HL-60 (cell line): ENCODE measurements around the gene QSOX1.

Source experiments
- DNase-seq, 2 experiments: peaks; one replicate each; pipeline ENCODE4 v3.0.0-alpha.2; 2010 to 2020; ENCODE audit warnings: low read depth in 1 of 2, low spot score in 1 of 2
- H3K27ac ChIP-seq: fragments of 250-450 bp; sonication (Bioruptor Pico); replicated peaks from 2 replicates; pipeline ENCODE4 v1.5.1; 2020; ENCODE audit warnings: mild to moderate bottlenecking, moderate library complexity
- H3K27me3 ChIP-seq: fragments of 250-450 bp; sonication (Bioruptor Pico); 2 replicates; pipeline ENCODE4 v1.5.1; 2021; ENCODE audit warnings: mild to moderate bottlenecking, moderate library complexity; ENCODE audit not compliant: insufficient read depth, poor library complexity, severe bottlenecking
- H3K4me3 ChIP-seq: replicated peaks from 2 replicates; pipeline ENCODE4 v1.5.1; 2011; ENCODE audit warnings: mild to moderate bottlenecking, control low read depth, low read length; ENCODE audit not compliant: insufficient read depth
- CTCF ChIP-seq: IDR thresholded peaks from one replicate; pipeline ENCODE4 v1.5.1; 2011; ENCODE audit warnings: low read length, control low read depth, inconsistent platforms; ENCODE audit not compliant: insufficient read depth
- GABPA ChIP-seq: IDR thresholded peaks from 2 replicates; pipeline ENCODE4 v1.6.1; 2012; ENCODE audit warnings: low read depth
- POLR2AphosphoS5 ChIP-seq: IDR thresholded peaks from 2 replicates; pipeline ENCODE4 v1.6.1; 2012; ENCODE audit warnings: low read depth
- REST ChIP-seq: IDR thresholded peaks from 2 replicates; pipeline ENCODE4 v1.6.1; 2012; ENCODE audit warnings: low read depth; ENCODE audit not compliant: insufficient replicate concordance
- SPI1 ChIP-seq: IDR thresholded peaks from 2 replicates; pipeline ENCODE4 v1.6.1; 2012; ENCODE audit warnings: low read depth, mild to moderate bottlenecking, borderline replicate concordance

The QSOX1 gene

GRCh38 chr1:180177931-180178330, 23.3 kb downstream of the QSOX1 start:
- no peak for DNase-seq
- no peak overlapping the region for H3K4me3 ChIP-seq
- TF ChIP-seq REST: no peak
- no peaks in the 10 kb centered on the region for H3K27me3 ChIP-seq
- H3K27ac ChIP-seq: no peak overlapping the region

- DNase-seq: peak in 1 of 2 experiments; percentile 59
- H3K27ac ChIP-seq: no peak overlapping the region
- H3K4me3 ChIP-seq: no peak overlapping the region
- H3K27me3 ChIP-seq: no peaks in the 10 kb centered on the region
- no peak for TF ChIP-seq REST
- TF ChIP-seq SPI1: peak; percentile 7; the same call in 1 of the 2 replicates
- peak; percentile 92 for TF ChIP-seq CTCF
- TF ChIP-seq POLR2AphosphoS5: no peak
- no peak for TF ChIP-seq GABPA
These were observed 24.0 kb downstream of the QSOX1 start for GRCh38 chr1:180178511-180179161.

- Histone ChIP-seq H3K27ac (no peak overlapping the region), H3K27me3 (no peaks in the 10 kb centered on the region), H3K4me3 (no peak overlapping the region)
- TF ChIP-seq SPI1: no peak
- no peak for TF ChIP-seq POLR2AphosphoS5
- TF ChIP-seq REST: no peak
- TF ChIP-seq GABPA: no peak
- TF ChIP-seq CTCF: no peak
- no peak for DNase-seq
These were observed 24.7 kb downstream of the QSOX1 start for GRCh38 chr1:180179162-180179957.
